ENCODE results near the gene PTDSS2.
"Not testable (repeated sequence)": the region's sequence is repeated elsewhere in the genome, so short reads cannot be mapped to it uniquely, and the experiment has no call there.

PTDSS2 gene

GRCh38 chr11:414318-414857, 35.7 kb upstream of the PTDSS2 start:
- no peak for DNase-seq

- no peak for DNase-seq
Observed at GRCh38 chr11:415640-416041, 34.4 kb upstream of the PTDSS2 start.

DNA sequence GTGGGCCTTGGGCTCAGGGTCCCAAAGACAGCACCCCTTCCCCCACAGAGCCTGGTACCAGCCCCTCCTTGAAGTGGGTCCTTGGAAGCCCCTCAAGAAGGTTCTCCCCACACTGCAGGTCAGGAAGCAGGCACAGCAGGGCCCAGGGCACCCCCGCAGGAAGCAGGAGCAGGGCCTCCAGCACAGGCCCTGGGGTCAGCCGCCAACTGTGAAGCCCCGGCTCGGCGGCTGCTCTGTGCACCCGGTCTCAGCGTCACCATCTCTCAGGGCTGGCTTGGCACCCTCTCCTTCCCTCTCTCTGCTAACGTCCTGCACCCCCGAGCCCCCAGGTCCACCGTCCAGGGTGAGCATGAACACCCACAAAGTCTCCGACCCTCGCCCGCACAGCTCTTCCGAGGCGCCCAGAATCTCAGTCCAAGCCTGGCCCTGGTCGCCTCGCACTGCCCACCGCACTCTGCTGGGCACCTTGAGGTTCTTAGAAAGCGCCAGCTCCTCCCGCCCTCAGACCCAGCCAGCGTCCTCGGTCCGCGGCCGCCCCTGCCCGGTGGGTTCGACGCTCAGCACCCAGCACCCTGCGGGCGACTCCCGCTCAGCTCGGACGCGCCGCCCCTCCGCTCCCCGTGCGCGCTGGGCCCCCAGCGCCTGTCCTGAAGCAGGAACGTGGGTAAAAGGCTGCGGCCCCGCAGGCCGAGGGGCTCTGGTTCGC, 33.9 kb upstream of the PTDSS2 start:
- no peak for DNase-seq

GRCh38 chr11:416757-417621, 33.1 kb upstream of the PTDSS2 start:
- no peak for DNase-seq

DNA sequence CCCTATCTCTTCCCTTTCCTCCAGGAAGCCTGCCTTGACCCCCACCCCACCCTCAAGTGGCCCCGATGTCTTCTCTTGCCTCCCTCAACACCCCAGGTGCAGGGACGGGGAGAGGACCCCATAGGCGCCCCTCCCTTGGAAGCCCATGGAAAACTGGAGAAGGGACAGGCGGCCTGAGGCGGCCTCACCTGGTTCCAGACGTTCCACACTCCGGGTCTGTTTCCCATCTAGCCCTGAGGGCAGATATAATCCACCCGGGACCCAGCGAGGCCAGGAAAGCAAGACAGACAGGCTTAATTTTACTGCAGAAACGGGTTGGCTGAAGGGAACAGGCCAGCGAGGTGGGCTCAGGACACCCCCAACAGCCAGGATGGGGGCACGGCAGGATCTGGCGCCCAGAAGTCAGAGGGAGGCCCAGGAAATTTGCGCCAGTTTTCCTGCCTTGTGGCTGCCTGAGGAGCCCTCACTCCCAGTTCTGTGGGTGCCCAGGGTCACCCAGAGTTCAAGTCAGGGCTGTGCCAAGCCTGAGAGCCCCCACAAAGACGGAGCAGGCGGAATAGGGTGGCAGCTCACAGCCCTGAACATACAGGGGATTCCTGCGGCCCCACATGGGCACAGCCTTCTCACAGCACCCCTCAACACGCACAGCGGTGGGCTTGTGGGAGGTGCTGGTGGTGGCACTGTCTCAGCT, 32.3 kb upstream of the PTDSS2 start:
- no peak for DNase-seq

DNA sequence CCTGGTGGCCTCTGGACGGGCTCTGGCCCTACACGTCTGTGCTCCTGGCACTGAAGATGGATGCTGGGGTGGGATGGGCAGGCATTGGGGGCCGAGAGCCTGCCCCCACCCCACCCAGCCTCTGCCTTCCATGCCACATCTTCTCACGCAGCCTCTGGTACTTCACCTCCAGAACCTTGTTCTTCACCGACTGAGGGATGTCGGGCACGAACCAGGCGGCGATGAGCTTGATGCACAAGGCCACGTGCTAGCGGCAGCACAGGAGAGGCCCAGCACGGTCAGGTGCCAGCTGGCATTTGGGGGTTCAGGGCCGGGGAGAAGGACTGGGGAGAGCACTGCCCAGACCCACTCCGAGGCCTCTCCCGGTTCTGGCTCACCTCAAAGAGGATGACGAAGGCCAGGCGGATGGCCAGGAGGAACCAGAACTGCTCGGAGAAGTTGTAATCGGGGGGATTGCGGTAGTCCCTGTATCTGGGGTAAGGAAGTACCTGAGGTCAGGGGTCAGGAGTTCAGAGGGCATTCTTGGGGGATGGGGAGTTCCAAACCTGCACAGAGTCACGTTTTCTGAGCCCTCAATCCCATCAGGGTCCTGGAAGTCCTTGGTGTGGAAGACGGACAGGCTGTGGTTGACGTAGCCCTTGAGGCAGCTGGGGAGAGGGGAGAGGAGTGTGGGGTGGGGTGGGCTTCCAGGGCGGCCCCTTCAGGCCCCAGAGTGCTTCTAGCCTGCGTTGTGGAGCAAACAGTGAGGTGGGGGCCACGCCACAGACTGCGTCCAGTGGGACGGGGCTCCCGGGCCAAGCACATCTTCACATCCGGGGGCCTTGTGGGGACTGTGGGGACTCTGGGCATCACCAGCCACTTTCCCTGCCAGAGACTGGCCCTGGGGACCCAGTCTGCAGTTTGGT, 31.5 kb upstream of the PTDSS2 start:
- no peak for DNase-seq

- DNase-seq: no peak
Observed at GRCh38 chr11:419248-420005, 30.7 kb upstream of the PTDSS2 start.

- no peak for DNase-seq
Observed at GRCh38 chr11:420054-420910, 29.8 kb upstream of the PTDSS2 start.

DNA sequence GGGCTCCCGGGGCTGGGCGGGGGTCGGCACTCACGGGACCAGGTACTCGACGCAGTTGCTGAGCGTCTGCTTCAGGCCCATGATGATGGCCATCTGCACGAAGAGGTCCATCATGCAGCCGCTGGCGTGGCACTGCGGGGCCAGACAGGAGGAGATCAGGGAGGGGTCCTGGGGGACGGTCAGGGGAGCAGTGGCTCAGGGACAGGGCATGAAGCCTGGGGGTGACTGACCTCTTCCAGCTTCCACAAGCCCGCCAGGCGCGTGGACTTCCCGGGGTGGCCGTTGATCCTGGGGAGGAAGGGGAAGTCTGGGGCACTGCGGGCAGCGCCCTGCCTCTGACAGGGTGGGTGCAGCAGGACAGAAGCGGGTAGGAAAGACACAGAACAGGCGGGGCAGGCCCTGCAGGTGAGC, 29.2 kb upstream of the PTDSS2 start:
- no peak for DNase-seq

DNA sequence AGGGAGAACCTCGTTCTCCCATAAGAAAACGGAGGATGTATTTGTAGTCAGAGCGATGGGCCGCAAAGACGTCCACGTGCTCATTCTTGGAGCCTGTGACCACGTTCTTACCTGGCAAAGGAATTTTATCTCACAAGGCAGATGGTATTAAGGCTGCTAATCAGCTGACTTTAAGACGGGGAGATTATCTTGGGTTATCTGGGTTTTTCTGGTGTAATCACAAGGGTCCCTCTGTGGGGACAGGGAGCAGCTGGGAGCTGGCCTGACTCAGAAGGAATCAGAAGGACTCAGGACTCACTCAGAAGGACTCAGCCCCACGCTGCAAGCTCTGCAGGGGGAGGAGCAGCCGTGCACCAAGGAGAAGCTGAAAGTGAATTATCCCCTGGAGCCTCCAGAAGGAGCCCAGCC, 27.8 kb upstream of the PTDSS2 start:
- no peak for DNase-seq

- no peak for DNase-seq
Observed at GRCh38 chr11:424232-424631, 25.8 kb upstream of the PTDSS2 start.

- DNase-seq: not testable (repeated sequence)
Observed at GRCh38 chr11:424766-425165, 25.3 kb upstream of the PTDSS2 start.

GRCh38 chr11:425301-425700, 24.8 kb upstream of the PTDSS2 start:
- no peak for DNase-seq

GRCh38 chr11:426851-427250, 23.2 kb upstream of the PTDSS2 start:
- no peak for DNase-seq

DNA sequence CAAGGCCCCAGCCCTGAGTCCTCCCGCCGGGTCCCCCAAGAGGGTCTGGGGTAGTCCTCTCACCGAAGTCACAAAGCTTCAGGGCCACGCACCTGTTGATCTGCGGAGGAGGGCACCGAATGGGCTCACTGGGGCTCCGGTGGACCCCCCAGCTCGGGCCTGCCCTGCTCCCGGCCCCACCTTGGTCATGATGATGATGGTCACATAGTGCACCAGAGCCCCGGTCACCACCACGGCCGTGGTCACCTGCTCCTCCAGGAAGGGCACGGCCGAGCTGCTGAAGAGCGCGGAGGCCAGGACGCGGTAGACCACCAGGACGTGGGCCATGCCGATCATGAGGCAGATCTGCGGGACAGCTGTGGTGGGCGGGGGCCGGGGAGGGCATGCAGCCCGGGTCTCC, 21.8 kb upstream of the PTDSS2 start:
- no peak for DNase-seq

GRCh38 chr11:429391-429790, 20.7 kb upstream of the PTDSS2 start:
- no peak for DNase-seq

GRCh38 chr11:429931-430456, 20.1 kb upstream of the PTDSS2 start:
- DNase-seq: no peak

- DNase-seq: no peak
Observed at GRCh38 chr11:431921-432320, 18.2 kb upstream of the PTDSS2 start.

DNA sequence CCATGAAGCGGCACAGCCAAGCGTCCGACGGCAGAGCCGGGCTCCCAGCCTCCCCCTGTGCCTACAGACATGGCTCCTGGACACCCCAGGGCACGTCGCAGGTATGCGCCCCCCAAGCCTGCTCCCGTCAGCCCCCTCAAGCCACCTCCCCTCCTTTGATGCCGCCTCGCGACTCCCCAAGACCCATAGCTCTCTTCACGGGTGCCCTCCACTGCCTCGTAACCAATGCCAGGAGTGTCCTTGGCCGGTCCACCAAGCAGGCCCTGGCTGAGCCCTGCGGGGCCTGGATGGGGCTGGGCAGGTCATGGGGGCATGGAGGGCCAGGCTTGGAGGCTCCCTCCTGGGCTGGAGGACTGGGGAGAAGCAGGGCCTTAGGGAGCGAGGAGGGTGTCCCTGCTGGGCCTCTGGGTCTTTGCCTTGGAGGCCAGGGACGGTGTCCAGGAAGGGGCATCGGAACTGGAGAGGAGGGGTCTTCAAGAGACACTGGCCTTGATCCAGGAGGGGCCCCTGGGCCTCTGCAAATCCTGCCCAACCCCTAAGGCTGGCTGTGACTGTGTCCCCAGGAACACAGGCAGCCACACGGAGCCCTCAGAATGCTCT, 17.5 kb upstream of the PTDSS2 start:
- no peak for DNase-seq

DNA sequence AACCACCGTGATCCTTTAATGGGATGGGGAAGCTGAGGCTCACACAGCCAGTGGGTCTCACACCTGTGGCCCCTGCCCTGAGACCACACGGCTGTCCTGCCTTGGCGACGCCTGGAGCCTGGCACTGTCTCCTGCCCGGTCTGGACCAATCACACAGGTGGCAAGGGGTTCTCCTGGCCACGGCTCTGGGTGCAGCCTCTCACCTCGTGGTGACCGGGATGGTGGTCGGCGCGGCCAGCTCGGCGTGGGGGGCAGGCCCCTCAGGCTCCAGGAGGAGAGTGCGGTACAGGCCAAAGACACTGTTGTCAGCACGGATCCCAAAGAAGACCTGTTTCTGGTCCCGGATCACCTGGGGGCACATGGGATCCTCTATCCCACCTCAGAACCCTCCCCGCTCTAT, 17.0 kb upstream of the PTDSS2 start:
- DNase-seq: no peak
